PC-9 (cell line): ENCODE measurements around the gene FZD7.

Source experiments
- CTCF ChIP-seq: fragments of 200-600 bp; sonication (generic); conservative IDR thresholded peaks from 2 replicates; pipeline ENCODE4 v1.6.1; 2017; ENCODE audit warnings: mixed run types, antibody characterized with exemption, mild to moderate bottlenecking, moderate library complexity
- EZH2 ChIP-seq: fragments of 200-600 bp; sonication (generic); IDR thresholded peaks from 2 replicates; pipeline ENCODE4 v1.8.0; 2017; ENCODE audit warnings: antibody characterized with exemption, low read depth

- TF ChIP-seq CTCF, result no peak
- no peak for TF ChIP-seq EZH2
These were observed 33.9 kb downstream of the FZD7 start for GRCh38 chr2:202067589-202067988.
